RWPE1 (cell line): ENCODE results near the gene SYN1.
"Not testable (repeated sequence)": the region's sequence is repeated elsewhere in the genome, so short reads cannot be mapped to it uniquely, and the experiment has no call there.

ENCODE experiments used
- CTCF ChIA-PET: fragments of 350-600 bp; sonication (Branson Sonifier 250); formaldehyde crosslinking; extraction: SDS; loops from one replicate; lab custom pipeline; 2021; lab: Yijun Ruan, JAX
- POLR2A ChIA-PET: fragments of 400-600 bp; formaldehyde crosslinking; extraction: SDS; loops from one replicate; lab custom pipeline; 2020; ENCODE audit warnings: antibody characterized with exemption; ENCODE audit not compliant: low non-redundant PET; lab: Yijun Ruan, JAX
- DNase-seq: peaks from one replicate; pipeline ENCODE4 v3.0.0; 2012; ENCODE audit warnings: low spot score
- H3K27ac ChIP-seq: fragments of 450-650 bp; 2 replicates; pipeline ENCODE4 v1.5.1; 2017
- TF ChIP-seq, protein P1 (sequence below): fragments of 450-650 bp; conservative IDR thresholded peaks from 2 replicates; pipeline ENCODE4 v1.5.1; 2017; ENCODE audit warnings: low read depth, mild to moderate bottlenecking

Gene SYN1

DNA sequence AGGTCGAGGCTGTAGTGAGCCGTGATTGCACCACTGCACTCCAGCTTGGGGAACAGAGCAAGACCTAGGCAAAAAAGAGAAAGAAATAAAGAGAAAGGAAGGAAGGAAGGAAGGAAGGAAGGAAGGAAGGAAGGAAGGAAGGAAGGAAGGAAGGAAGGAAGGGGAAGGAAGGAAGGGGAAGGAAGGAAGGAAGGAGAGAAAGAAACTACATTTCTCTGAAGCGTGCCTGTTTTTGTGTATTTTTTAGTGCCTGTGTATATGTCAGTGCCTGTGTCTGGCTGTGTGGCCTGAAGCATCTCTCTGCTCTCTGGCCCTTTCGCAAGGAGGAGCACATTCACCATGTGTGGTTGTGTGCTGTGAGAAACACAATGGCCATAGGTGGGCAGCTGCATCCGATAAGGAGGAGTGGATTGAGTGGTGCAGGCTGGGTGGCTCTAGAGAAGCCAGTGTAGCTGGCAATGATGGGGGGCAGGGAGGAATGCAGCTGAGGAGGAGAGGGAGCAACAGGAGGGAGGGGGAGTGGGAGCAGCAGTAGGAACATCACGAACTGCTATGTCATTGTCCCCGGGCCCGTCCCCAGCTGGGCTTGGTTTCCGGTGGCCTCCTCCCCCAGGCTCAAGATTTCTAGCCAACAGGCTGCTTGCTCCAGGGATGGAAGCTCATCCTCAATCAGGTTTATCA is 11.4 kb downstream of the SYN1 start:
- TF ChIP-seq, protein P1, sequence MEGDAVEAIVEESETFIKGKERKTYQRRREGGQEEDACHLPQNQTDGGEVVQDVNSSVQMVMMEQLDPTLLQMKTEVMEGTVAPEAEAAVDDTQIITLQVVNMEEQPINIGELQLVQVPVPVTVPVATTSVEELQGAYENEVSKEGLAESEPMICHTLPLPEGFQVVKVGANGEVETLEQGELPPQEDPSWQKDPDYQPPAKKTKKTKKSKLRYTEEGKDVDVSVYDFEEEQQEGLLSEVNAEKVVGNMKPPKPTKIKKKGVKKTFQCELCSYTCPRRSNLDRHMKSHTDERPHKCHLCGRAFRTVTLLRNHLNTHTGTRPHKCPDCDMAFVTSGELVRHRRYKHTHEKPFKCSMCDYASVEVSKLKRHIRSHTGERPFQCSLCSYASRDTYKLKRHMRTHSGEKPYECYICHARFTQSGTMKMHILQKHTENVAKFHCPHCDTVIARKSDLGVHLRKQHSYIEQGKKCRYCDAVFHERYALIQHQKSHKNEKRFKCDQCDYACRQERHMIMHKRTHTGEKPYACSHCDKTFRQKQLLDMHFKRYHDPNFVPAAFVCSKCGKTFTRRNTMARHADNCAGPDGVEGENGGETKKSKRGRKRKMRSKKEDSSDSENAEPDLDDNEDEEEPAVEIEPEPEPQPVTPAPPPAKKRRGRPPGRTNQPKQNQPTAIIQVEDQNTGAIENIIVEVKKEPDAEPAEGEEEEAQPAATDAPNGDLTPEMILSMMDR = no peak
- CTCF ChIA-PET = interaction anchor here (0.6 kb wide), 1 partner anchor 13 kb away, joined by 3 read pairs; no protein-coding TSS in a partner anchor
- no peak for DNase-seq
- H3K27ac ChIP-seq = no peak overlapping the region
- POLR2A ChIA-PET = no interaction called here

DNA sequence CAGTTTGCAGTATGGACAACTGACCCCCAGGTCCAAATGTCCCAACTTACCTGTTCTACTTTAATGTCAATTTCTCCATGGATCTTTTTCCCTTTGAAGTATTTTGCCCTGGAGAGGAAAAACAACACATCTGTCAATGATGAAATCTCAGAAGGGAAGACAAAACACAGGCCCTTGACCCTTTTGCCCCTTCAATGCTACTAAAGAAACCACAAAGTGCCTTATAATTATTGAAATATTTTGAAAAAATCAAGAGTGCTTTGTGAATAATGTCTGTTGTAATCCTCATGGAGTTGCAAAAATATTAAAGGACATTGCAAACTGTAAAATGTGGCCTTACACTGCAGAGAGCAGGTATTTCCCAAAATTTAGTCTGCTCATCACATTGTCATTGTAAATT is 12.6 kb downstream of the SYN1 start:
- DNase-seq = no peak

DNA sequence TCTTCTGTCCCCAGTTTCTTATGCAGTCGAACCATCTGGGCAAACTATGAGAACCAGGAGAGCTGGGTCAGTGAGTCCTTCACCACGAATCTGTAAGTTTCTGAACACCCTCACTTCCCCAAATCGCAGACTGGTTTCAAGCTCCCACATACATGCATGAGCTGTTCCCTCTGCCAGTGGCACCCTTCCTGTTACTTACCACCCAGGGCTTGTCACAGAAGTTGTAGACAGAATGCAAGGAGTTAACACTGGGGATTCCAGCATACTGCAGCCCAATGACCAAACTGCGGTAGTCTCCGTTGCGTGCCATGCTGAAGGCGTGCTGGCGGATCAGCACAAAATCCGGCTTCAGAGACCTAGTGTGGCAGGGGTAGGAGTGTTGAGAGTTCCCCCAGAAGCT is 14.6 kb downstream of the SYN1 start:
- DNase-seq = no peak
- TF ChIP-seq, protein P1 = no peak
- ChIA-PET POLR2A (no interaction called here), CTCF (no interaction called here)
- H3K27ac ChIP-seq = no peak overlapping the region

More for the DNA sequence above, 12.6 kb downstream of the SYN1 start:
- CTCF ChIA-PET = no interaction called here
- no peak overlapping the region for H3K27ac ChIP-seq
- TF ChIP-seq, protein P1 = no peak
- POLR2A ChIA-PET = no interaction called here

DNA sequence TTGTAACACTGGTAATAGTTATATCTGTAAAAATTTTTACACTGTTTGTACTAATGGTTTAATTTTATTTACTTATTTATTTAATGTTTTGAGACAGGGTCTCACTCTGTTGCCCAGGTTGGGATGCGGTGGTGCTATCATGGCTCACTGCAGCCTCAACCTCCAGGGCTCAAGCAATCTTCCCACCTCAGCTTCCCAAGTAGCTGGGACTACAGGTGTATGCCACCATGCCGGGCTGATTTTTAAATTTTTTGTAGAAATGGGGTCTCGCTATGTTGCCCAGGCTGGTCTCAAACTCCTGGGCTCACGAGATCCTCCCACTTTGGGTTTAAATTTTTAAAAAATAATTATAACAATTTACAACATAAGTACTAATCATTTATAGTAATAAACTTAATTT is 16.5 kb downstream of the SYN1 start:
- CTCF ChIA-PET, DNase-seq, H3K27ac ChIP-seq, POLR2A ChIA-PET: not testable (repeated sequence)

DNA sequence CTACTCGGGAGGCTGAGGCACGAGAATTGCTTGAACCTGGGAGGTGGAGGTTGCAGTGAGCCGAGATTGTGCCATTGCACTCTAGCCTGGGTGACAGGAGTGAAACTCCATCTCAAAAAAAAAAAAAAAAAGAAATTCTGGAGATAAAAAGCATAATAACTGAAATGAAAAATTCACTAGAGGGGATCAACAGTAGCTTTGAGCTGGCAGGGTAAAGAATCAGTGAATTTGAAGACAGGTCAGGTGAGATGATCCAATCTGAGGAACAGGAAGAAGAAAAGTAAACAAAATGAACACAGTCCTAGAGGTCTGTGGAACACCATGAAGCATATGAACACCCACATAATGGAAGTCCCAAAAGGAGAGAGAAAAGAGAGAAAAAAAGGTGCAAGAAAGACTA is 22.4 kb downstream of the SYN1 start:
- no peak for DNase-seq
- POLR2A ChIA-PET = no interaction called here
- CTCF ChIA-PET = no interaction called here
- TF ChIP-seq, protein P1 = no peak
- no peak overlapping the region for H3K27ac ChIP-seq

DNA sequence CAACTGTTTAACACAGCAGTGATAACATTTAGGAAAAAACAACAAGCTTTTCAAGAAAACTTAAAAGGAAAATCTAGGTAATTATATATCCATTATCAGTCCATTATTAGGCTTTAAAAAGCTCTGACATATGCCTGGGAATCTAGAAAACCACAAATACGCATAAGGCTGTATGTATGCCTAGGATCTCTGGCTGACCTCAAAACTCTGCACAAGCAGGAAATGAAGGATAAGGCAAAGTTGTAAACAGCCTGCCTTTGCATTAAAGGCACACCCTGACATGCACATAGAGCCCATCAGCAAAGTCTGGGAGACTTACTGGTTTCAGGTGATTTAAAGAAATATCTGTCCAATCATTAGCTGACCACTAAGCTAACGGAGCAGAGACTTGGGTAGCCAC is 23.4 kb downstream of the SYN1 start:
- CTCF ChIA-PET = interaction anchor here (0.6 kb wide), 1 partner anchor 24 kb away, joined by 3 read pairs; no protein-coding TSS in a partner anchor
- no peak overlapping the region for H3K27ac ChIP-seq
- POLR2A ChIA-PET = no interaction called here
- TF ChIP-seq, protein P1 = no peak
- no peak for DNase-seq

DNA sequence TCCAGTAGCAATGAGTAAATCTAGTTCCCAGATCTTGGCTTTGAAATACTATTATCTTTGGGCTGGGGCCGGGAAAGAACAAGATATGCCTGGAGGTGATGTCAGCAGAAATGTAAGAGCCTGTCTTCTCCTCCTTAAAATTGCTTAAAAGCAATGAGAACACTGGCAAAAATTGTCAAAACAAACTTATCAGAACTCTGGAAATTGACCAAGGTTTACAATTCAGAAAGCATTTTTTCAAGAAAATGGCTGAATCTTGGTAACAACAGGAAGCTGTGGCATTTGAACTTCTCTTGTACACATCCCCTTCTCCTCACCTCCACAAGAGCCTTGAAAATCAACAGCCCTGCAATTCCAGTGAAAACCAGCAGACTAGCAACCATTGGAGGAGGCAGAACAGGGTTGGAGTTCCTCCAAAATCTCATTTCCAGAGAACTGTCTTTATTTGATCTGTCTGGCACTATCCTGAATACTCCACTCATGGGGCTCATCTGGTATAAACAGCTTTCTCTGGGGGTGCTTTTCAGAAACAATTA is 23.9 kb downstream of the SYN1 start:
- ChIA-PET POLR2A (no interaction called here), CTCF (interaction anchor here (0.6 kb wide), 2 partner anchors 13 to 24 kb away, joined by 3 read pairs; no protein-coding TSS in a partner anchor)
- no peak overlapping the region for H3K27ac ChIP-seq
- TF ChIP-seq, protein P1 = no peak
- no peak for DNase-seq
